ENCODE measurements around the gene KCNV2. TPM values are rescaled to one million over a fixed set of nuclear protein-coding genes. Genes with fewer than 3 reads are reported as not detected.

KCNV2 gene
- total RNA-seq, 2 experiments from 2014 or later, result not detected

DNA sequence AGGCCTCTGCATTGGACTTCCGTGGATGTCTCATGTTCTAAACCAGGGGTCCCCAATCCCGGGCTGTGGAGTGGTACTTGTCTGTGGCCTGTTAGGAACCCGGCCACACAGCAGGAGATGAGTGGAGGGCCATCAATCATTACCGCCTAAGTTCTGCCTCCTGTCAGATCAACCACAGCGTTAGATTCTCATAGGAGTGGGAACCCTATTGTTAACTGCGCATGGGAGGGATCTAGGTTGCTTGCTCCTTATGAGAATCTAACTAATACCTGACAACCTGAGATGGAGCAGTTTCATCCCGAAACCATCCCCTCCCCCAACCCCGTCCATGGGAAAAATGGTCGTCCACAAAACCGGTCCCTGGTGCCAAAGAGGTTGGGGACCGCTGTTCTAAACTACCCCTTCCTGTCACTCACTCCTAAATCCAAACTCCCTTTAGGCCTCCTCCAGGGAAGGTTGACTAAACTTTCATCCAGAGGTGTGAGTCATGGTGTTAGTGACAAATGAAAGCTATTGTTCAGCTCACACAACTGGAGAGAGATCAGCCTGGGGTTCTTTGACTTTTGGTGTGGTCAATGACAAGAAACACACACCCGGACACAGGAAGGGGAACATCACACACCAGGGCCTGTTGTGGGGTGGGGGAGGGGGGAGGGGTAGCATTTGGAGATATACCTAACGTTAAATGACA, 9.5 kb downstream of the KCNV2 start:
- DNase-seq (no peak), ATAC-seq (no peak)
- H3K9me3 Mint-ChIP-seq (ENCODE audit: low read depth), result no peaks in the 10 kb centered on the region
- H3K27ac Mint-ChIP-seq, result no peak overlapping the region
- CTCF ChIA-PET, result interaction anchor here (1.1 to 1.5 kb wide), 3 partner anchors 38 to 103 kb away, joined by 3 to 8 read pairs (median 3); no protein-coding TSS in a partner anchor
- H3K27me3 Mint-ChIP-seq, result no peaks in the 10 kb centered on the region
- peaks cover 2% of the 10 kb centered on the region for H3K4me1 Mint-ChIP-seq
- H3K36me3 Mint-ChIP-seq, result no peaks in the 10 kb centered on the region
- H3K4me3 Mint-ChIP-seq, result no peak overlapping the region

DNA sequence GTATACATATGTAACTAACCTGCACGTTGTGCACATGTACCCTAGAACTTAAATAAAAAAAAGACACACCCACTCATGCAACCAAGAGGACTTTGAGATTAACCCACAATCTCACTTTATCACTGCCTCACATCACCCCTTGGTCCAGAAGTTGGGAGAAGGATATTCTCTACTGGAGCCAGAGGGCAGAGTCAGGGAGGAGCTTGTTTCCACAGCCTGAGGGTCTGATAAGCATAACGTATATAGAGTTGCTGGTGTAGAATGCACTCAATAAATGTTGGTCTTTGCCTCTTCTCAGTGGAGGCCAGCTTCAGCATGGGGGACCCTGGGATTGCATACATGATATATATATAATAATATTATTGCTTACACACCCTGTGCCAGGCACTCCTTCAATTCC, 10.1 kb downstream of the KCNV2 start:
- H3K27me3 Mint-ChIP-seq, result no peaks in the 10 kb centered on the region
- CTCF ChIA-PET, result interaction anchor here (0.6 to 1.5 kb wide), 6 partner anchors 37 to 262 kb away, joined by 3 to 8 read pairs (median 3); no protein-coding TSS in a partner anchor
- H3K27ac Mint-ChIP-seq, result no peak overlapping the region
- H3K4me1 Mint-ChIP-seq, result peaks cover 2% of the 10 kb centered on the region
- DNase-seq, result no peak
- no peak overlapping the region for H3K4me3 Mint-ChIP-seq
- ATAC-seq, result no peak
- no peaks in the 10 kb centered on the region for H3K9me3 Mint-ChIP-seq (ENCODE audit: low read depth)
- no peaks in the 10 kb centered on the region for H3K36me3 Mint-ChIP-seq

DNA sequence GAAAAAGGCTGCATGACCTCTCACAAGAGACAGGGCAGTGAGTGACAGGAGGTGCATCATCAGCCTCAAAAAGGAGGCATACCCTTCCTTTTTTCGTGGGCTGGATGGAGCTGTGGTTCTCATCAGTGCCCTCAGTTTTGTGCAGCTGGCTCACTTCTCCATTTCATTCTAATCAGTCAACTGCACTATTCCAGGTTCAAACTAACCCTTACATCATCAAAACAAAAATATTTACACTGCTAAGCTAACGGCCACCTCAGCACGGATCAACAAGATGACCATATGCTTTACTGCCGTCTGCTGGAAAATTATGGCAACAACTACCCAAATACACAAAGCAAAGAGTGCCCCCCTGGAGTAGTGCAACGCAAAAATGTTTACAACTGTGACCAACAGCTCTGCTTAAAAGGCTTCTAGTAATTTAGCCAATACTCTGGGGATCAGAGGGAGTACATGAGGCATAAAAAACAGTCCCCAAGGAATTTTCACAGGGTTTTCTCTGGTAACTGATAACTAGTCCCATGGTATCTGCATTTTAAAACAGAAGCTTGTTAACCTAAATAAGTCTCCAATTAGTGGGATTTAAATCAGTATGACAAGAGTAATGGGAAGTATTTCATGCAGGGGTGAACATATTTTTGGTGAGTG, 10.8 kb downstream of the KCNV2 start:
- CTCF ChIA-PET, result interaction anchor here (0.6 to 1.5 kb wide), 8 partner anchors 14 to 596 kb away, joined by 3 to 8 read pairs (median 3); no protein-coding TSS in a partner anchor
- Mint-ChIP-seq H3K27me3 (no peaks in the 10 kb centered on the region), H3K4me1 (peaks cover 2% of the 10 kb centered on the region), H3K36me3 (no peaks in the 10 kb centered on the region), H3K27ac (peak overlapping the region; percentile 24), H3K4me3 (no peak overlapping the region), H3K9me3 (ENCODE audit: low read depth) (no peaks in the 10 kb centered on the region)
- DNase-seq, result peak; percentile 46
- ATAC-seq, result peak; percentile 36

DNA sequence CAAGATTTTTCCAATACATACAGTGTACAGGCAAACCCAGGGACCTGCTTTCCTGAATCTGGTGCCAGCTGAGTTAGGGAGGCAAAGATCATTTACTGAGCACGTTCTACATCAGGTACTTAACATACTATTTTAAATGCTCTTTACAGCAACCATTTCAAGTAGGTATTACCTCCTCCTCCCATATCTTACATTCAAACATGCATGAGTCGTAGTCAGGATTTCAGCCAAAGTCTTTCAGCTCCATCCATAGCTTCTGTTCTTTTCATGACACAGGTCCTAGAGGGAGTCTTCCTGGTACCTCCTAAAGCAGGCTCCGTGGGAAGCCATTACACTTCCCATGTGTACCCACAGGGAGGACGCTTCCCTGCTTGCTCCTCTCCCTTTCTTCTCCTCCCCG, 11.7 kb downstream of the KCNV2 start:
- no peaks in the 10 kb centered on the region for H3K27me3 Mint-ChIP-seq
- no peaks in the 10 kb centered on the region for H3K9me3 Mint-ChIP-seq (ENCODE audit: low read depth)
- CTCF ChIA-PET, result interaction anchor here (0.8 to 1.3 kb wide), 4 partner anchors 13 to 263 kb away, joined by 3 to 4 read pairs (median 3); no protein-coding TSS in a partner anchor
- DNase-seq, result no peak
- no peak for ATAC-seq
- H3K4me3 Mint-ChIP-seq, result no peak overlapping the region
- H3K4me1 Mint-ChIP-seq, result peaks cover 2% of the 10 kb centered on the region
- H3K27ac Mint-ChIP-seq, result no peak overlapping the region
- no peaks in the 10 kb centered on the region for H3K36me3 Mint-ChIP-seq

DNA sequence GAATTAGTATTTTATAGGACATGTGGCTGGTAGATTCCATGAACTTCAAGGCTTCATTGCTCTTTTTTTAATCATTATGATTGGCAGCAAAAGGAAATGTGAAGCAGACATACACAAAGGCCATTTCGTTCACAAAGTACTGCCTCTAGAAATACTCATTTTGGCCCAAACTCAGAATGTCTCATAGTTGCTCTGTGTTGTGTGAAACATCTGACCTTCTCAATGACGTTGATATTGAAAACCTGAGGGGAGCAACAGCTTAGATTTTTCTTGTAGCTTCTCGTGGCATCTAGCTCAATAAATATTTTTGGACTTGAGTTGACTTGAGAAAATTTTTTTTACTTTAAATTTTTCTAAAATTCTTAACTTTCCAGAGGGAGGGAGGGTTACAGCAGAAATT, 12.4 kb downstream of the KCNV2 start:
- H3K27ac Mint-ChIP-seq, result no peak overlapping the region

DNA sequence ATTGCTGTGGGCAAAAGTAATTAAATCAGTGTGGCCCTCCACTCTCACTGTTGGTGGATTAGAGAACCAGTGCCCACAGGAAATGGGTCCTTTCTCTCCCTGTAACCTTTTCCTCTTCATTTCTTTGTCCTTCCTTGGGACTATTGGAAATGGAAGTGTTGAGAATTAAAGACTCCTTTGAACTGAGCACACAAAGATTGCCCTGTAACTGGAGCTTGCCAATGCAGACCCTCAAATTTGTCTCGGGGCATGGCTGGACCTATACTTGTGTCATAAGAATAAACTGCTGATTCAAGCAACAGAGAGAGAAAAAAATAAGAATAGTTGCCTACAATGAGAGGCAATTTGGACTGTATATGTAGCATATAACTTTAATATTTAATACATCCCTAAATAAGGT, 13.7 kb downstream of the KCNV2 start:
- DNase-seq (no peak), ATAC-seq (no peak)
- CTCF ChIA-PET, result no interaction called here
- Mint-ChIP-seq H3K4me1 (peaks cover 2% of the 10 kb centered on the region), H3K4me3 (no peak overlapping the region), H3K27ac (no peak overlapping the region), H3K27me3 (no peaks in the 10 kb centered on the region), H3K9me3 (ENCODE audit: low read depth) (no peaks in the 10 kb centered on the region), H3K36me3 (no peaks in the 10 kb centered on the region)

More for the DNA sequence above, 12.4 kb downstream of the KCNV2 start:
- Mint-ChIP-seq H3K9me3 (ENCODE audit: low read depth) (no peaks in the 10 kb centered on the region), H3K4me3 (no peak overlapping the region), H3K4me1 (peaks cover 2% of the 10 kb centered on the region), H3K27me3 (no peaks in the 10 kb centered on the region), H3K36me3 (no peaks in the 10 kb centered on the region)
- ATAC-seq (no peak), DNase-seq (no peak)
- CTCF ChIA-PET, result interaction anchor here (0.8 to 1.0 kb wide), 2 partner anchors 13 to 259 kb away, joined by 3 read pairs; no protein-coding TSS in a partner anchor

DNA sequence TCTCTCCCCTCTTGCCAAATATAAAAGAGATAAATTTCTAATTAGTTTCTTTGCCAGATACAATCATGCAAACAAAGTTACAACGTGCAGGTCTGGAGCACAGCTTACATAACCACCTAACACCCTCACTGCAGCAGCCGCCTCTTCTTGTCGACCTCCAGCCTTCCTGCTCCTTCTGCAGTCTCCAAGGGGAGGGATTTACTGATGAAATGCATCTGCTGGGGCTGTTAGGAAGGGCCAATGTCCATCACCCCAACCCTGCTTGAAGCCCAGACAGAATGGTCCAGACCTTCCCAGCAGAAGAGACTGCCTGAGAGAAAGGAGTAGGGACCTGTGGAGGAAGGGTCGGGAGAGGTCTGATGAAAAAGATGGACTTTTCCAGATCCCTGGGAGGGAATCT, 15.2 kb downstream of the KCNV2 start:
- H3K4me3 Mint-ChIP-seq, result no peak overlapping the region
- no peaks in the 10 kb centered on the region for H3K9me3 Mint-ChIP-seq (ENCODE audit: low read depth)
- no peak for DNase-seq
- peaks cover 2% of the 10 kb centered on the region for H3K4me1 Mint-ChIP-seq
- ATAC-seq, result no peak
- H3K36me3 Mint-ChIP-seq, result no peaks in the 10 kb centered on the region
- no peak overlapping the region for H3K27ac Mint-ChIP-seq
- H3K27me3 Mint-ChIP-seq, result no peaks in the 10 kb centered on the region
- CTCF ChIA-PET, result interaction anchor here (0.6 kb wide), 1 partner anchor 81 kb away, joined by 3 read pairs; no protein-coding TSS in a partner anchor

DNA sequence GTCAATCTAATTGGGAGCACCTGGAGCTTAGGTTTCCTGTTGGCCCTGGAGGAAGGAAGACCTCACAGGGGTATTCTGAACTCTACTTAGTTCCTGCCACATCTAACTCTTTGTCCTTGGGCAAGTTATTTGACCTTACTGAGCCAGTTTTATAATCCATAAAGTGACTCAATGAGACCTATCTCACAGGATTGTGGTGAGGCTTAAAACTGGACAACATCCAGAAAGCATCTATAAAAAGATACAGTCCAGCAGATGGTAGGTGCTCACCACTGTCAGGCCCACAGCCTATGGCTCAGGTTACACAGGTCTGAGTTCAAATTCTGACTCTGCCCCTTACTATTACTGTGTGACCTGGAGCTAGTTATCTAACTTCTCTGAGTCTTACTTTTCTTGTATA, 23.3 kb downstream of the KCNV2 start:
- DNase-seq (no peak), ATAC-seq (no peak)
- Mint-ChIP-seq H3K27me3 (no peaks in the 10 kb centered on the region), H3K36me3 (peaks cover 11% of the 10 kb centered on the region), H3K4me1 (peaks cover 3% of the 10 kb centered on the region), H3K4me3 (no peak overlapping the region), H3K27ac (no peak overlapping the region), H3K9me3 (ENCODE audit: low read depth) (no peaks in the 10 kb centered on the region)
- CTCF ChIA-PET, result no interaction called here

DNA sequence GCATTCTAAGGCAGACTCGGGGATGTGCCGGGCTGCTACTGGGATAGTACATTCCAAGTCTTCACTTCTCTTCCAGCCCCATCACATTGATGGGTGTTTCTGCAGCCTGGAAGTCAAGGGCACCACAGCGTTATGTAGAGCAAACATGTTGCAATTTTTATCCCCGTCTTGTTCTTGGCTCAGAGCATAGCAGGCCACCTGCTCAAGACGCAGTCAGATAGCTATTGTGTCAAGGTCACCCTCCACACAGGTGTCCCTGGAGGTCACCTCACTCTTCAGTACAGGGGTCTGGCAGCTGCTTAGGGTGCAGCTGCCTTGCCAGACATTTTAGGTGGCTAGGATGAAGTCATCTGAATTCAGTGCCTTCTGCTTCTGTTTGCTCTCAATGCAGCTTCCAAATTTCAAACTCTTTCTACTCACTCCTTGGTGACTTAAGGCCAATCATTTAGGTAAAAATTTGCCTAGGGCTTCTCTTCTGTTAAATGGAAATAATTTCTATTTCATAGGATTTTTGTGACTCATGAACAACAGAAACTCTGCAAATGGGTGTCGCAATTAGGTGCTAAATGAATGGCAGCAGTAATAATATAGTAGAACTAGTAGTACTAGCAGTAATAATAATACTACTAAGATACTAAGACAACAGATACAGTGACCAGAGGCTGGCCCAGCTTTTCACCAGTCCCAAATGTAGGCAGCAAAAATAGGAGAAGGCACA, 24.3 kb downstream of the KCNV2 start:
- CTCF ChIA-PET, result no interaction called here
- ATAC-seq, result no peak
- H3K4me3 Mint-ChIP-seq, result no peak overlapping the region

DNA sequence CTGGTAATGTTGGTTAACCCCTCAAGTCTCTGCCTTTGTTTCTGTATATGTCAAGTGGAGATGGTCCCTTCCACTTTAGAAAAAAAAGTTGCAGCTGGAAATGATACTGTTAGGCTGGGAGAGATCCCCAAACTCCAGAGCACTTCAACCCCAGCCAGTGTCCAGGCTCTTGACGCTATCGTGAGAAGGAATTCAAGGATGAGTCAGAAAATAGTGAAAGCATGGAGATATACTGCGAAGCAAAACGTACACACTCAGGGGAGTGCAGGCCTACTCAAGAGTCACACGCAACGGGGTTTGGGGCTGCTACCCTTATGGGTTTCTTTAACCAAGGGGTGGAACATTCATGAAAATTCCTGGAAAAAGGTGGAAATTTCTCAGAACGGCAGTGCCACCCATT, 24.9 kb downstream of the KCNV2 start:
- Mint-ChIP-seq H3K4me1 (peaks cover 4% of the 10 kb centered on the region), H3K36me3 (peaks cover 11% of the 10 kb centered on the region), H3K9me3 (ENCODE audit: low read depth) (no peaks in the 10 kb centered on the region), H3K27ac (no peak overlapping the region), H3K27me3 (no peaks in the 10 kb centered on the region), H3K4me3 (no peak overlapping the region)
- DNase-seq (no peak), ATAC-seq (no peak)
- CTCF ChIA-PET, result no interaction called here

More for the DNA sequence above, 24.3 kb downstream of the KCNV2 start:
- Mint-ChIP-seq H3K9me3 (ENCODE audit: low read depth) (no peaks in the 10 kb centered on the region), H3K36me3 (peaks cover 11% of the 10 kb centered on the region), H3K4me1 (peaks cover 4% of the 10 kb centered on the region), H3K27ac (no peak overlapping the region), H3K27me3 (no peaks in the 10 kb centered on the region)
- DNase-seq, result no peak

DNA sequence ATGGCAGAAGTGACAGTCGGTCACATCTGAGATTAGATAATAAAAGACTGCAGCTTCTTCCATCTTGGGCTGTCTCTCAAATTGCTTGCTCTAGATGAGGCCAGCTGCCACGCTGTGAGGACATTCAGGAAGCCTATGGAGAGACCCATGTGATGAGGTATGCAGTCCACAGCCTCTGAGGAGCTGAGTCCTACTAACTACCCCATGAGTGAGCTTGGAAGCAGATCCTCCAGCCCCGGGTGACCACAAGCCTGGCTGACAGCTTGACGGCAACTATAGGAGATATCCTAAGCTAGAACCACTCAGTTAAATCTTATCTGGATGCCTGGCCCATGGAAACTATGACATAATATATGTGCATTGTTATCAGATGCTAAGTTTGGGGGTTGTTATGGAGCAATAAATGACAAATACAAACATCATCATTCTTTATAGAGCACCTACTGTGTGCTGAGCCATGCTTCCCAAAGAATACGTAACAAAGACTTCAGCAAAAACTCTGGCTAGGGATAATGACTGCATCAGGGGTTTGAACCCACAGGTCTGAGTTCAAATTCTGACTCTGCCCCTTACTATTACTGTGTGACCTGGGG, 26.7 kb downstream of the KCNV2 start:
- CTCF ChIA-PET, result no interaction called here
- H3K27me3 Mint-ChIP-seq, result no peaks in the 10 kb centered on the region
- H3K4me1 Mint-ChIP-seq, result peaks cover 4% of the 10 kb centered on the region
- H3K9me3 Mint-ChIP-seq (ENCODE audit: low read depth), result no peaks in the 10 kb centered on the region
- ATAC-seq (no peak), DNase-seq (no peak)
- peaks cover 16% of the 10 kb centered on the region for H3K36me3 Mint-ChIP-seq
- no peak overlapping the region for H3K4me3 Mint-ChIP-seq
- H3K27ac Mint-ChIP-seq, result no peak overlapping the region

DNA sequence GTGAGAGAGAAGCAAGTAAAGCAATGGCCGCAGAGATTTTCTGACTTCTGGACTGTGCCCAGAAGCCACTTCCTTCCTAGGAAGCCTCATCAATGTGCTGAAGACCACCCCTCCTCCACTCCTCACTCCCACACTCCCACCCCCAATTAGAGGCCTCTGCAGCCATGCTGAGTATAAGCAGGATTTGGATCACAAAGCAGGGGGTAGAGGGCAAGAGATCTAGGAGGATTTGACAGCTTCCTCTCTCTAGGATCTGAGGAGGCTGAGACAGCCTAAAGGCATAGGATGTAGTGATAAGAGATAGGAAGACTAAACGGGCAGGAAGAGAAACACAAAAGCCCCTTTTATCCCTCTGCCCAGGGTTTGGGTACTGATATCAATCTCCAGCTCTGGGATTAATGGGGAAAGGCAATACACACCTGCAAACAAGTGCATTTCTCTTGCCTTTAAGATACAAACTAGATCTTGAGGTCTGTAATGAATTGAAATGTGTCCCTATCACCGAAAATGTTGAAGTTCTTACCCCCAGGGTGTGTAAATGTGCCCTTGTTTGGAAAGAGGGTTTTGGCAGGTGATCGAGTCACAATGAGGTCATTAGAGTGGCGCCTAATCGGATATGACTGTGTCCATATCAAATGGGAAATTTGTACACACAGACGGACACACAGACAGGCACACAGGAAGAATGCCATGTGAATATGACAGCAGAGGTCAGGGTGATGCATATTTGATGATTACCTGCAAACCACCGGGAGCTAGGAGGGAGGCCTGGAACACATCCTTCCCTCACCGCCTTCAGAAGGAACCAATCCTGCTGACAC, 28.5 kb downstream of the KCNV2 start:
- H3K27ac Mint-ChIP-seq, result no peak overlapping the region
- H3K27me3 Mint-ChIP-seq, result no peaks in the 10 kb centered on the region
- peaks cover 4% of the 10 kb centered on the region for H3K4me1 Mint-ChIP-seq
- DNase-seq (no peak), ATAC-seq (no peak)
- H3K9me3 Mint-ChIP-seq (ENCODE audit: low read depth), result peaks cover 2% of the 10 kb centered on the region
- H3K4me3 Mint-ChIP-seq, result no peak overlapping the region
- CTCF ChIA-PET, result no interaction called here
- peaks cover 27% of the 10 kb centered on the region for H3K36me3 Mint-ChIP-seq

DNA sequence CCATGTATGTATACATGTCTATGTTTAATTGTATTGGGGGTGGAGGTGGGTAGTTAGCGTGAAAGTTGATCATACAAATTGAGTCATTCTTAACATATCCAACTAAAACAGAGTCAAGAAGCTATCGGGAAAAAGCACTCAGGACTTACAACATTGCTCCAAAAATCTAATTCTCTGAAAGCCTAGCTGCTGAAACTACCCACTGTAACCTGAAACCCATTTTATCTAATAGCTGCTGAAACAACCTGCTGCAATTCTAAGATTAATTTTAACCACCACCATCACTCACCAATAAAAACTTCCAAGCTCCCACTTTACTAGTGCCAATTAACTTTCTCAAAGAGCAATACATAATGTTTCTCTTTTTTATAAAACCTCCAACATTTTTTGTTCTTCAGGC, 32.2 kb downstream of the KCNV2 start:
- peaks cover 2% of the 10 kb centered on the region for H3K9me3 Mint-ChIP-seq (ENCODE audit: low read depth)
- no peak overlapping the region for H3K4me3 Mint-ChIP-seq
- H3K27me3 Mint-ChIP-seq, result no peaks in the 10 kb centered on the region
- H3K27ac Mint-ChIP-seq, result no peak overlapping the region
- H3K36me3 Mint-ChIP-seq, result peaks cover 48% of the 10 kb centered on the region
- CTCF ChIA-PET, result no interaction called here
- no peak for DNase-seq
- no peak for ATAC-seq
- H3K4me1 Mint-ChIP-seq, result peaks cover 4% of the 10 kb centered on the region
